Iris pigment epithelial cell (primary cell): ENCODE measurements around the gene SAFB2.
"Not testable (repeated sequence)": the region's sequence is repeated elsewhere in the genome, so short reads cannot be mapped to it uniquely, and the experiment has no call there.

Experiments
- DNase-seq: peaks from one replicate; pipeline ENCODE4 v3.0.0-alpha.2; 2011; ENCODE audit warnings: low read depth

SAFB2 gene

DNA sequence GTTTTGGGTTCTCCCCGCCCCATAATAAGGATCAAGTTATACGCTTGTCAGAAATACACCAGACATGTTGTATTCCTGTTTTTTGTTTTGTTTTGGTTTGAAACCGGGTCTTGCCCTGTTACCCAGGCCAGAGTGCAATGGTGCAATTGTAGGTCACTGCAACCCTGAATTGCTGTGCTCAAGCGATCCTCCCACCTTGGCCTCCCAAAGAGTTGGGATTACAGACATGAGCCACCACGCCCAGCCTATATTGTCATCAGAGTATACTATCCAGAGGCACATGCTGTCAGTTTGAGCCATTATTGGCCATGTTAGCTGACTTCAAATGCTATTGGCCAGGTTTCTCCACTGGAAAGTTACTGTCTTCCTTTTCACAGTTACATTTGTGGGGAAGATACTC, 10.1 kb upstream of the SAFB2 start:
- DNase-seq: no peak

DNA sequence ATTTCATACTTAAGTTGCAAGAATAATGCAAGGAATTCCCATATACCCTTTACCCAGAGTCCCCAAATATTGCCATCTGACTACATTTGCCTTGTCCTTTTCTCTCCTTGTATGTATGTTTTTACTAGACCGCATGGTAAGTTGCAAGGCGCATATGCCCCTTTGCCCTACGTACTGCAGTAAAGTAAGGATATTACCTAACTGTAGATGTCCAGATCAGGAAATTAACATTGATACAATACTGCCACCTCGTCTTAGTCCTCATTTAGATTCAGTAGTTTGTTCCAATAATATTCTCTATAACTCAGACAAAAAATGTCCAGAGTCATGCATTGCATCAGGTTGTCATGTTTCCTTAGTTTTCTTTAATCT, 9.7 kb upstream of the SAFB2 start:
- no peak for DNase-seq

DNA sequence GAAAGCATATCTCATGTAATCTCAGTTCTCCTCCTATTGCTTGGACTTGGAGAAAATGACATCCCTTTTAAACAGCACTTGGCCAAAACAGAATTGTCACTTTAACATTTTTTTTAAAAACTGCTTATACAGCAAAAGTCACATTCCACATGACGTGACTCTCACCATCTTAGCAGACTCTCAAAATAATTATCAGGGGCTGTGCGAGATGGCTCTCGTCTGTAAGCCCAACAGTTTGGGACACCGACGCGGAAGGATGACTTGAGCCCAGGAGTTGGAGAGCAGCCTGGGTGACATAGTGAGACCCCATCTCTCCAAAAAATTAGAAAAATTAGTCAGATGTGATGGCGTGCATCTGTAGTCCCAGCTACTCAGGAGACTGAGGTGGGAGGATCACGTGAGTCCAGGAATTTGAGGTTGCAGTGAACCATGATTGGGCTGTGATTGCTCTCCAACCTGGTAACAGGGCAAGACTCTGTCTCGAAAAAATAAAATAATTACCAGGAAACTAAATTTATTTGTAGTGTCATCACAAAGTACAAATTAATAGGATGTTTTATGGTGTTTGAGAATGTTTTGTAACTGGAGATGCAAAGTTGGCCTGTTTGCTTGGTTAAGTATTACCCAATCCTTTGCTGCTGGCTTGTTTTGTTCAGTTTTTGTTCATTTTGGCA, 9.1 kb upstream of the SAFB2 start:
- peak; percentile 32 for DNase-seq

DNA sequence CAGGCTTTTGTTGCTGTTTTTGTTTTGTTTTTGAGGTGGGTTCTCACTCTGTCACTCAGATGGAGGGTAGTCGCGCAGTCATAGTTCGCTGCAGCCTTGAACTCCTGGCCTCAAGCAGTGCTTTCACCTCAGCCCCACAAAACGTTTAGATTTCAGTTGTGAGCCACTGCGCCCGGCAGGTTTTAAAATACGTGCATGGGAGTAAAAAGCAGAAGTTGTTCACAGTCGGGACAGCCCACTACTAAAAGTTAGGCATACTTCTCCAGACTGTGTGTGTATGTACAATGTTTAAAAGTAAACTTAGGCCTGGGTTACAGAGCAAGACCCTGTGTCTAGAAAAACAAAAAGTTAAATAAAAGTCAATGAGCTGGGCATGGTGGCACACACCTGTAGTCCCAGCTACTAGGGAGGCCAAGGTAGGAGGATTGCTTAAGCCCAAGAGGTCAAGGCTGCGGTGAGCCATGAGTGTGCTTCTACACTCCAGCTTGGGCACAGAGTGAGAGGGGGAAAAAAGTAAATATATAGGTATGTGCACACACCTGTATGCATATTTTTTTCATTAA, 6.4 kb upstream of the SAFB2 start:
- no peak for DNase-seq

DNA sequence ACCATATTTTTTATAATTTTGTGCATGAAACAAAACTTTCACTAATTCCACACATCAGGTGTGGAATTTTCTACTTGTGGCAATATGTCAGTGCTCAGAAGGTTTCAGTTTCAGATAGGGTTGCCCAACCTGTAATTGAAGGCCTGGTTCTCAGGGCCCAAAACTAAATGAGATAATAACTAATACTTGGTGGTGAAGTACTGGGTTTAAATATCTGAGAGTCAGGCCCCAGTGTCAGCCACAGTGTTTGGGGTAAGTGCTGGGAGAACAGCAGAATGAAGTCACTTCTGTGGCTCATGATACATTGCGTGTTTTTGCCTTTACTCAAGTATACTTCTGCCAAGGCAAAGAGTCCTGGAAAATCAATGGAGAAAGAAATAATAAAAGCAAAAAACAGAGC, 5.9 kb upstream of the SAFB2 start:
- DNase-seq: peak; percentile 27

DNA sequence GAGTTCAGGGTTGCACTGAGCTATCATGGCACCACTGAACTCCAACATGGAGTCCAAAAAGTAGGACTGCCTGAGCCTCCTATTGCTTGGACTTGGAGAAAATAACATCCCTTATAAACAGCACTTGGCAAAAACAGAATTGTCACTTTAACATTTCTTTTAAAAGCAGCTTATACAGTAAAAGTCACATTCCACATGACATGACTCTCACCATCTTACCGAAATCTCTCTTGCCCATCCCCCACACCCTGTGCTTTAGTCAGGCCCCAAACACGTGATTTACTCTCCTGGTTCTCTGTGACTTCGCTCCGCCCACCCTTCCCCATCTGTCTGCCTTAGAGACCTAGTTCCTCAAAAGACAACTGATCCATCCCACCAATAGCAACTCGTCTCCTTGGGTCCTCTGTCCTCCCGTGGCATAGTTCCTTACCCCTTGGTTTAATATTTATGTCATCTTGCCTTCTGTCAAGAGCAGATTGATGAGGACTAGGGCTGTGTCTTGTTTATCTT, 4.9 kb upstream of the SAFB2 start:
- peak; percentile 25 for DNase-seq

DNA sequence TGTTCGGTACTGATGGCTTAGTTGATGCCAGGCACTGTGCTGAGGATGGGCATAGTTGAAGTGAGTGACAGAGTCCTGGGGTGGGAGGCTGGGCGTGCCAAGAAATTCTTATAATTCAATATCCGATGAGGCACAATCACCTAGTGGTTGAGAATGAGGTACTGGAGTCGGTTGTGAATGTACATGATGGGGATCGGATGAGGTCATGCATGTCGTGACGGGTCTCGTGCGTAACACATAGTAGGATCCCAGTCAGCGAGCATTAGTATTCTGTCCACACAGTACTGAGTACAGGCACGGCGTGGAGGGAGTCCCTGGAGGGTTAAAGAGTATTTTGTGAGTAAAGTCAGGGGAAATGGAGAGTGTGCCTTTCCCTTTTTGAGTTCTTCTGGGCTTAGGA, 3.1 kb upstream of the SAFB2 start:
- DNase-seq: no peak

DNA sequence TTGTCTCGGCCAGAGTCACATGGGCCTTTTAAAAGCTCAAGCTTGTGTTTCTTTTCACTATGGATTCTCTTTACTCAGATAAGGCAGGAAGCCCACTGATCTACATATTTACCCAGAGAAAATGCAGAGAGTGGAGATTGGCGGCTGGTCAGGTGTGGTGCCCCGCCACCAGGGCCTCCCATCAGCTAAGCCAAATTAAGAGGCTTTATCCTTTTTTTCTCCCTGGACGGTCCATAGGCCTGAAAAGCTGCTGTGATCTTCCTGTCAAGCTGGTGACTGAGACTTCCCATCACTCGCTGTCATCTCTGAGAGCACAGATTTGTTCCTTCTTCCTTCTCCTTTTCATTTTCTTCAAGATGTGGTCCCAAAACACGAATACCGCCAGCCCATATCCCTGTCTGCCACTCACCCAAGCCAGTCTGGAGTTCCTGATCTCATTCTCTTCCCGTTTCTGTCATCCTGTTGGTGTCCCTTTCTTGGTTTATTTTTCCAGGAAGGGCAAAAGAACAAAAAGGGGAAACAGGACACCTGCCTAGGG, 2.2 kb upstream of the SAFB2 start:
- DNase-seq: no peak

DNA sequence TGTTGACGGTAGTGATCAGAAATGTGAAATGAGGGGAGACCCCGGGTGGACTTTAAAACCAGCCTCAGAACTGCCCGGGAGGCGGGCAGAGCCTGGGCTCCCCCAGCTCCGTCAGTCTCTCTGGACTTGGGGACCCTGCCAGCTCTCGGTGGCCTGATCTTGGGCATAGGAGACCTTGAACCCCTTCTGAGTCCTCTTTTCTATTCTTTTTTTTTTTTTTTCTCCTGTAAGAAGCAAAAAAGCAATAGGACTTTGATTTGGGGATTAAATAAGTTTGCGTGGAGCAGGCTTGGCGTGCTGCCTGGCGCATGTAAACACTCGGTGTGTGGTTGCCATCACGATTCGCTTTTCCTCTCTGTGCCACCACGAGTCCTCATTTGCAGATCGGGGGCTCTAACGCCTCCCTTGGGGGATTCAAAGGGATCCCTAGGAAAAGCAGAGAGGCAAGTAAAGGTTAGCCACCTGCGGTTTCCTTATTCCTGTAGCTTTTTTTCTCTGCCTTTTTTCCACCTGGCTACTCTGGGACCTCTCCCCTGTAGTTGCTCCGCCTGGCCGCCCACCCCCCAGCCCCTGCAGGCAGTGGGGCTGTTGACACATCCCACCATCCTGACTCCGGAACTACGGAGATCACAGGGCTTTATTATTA, 1.6 kb upstream of the SAFB2 start:
- DNase-seq: peak; percentile 63

DNA sequence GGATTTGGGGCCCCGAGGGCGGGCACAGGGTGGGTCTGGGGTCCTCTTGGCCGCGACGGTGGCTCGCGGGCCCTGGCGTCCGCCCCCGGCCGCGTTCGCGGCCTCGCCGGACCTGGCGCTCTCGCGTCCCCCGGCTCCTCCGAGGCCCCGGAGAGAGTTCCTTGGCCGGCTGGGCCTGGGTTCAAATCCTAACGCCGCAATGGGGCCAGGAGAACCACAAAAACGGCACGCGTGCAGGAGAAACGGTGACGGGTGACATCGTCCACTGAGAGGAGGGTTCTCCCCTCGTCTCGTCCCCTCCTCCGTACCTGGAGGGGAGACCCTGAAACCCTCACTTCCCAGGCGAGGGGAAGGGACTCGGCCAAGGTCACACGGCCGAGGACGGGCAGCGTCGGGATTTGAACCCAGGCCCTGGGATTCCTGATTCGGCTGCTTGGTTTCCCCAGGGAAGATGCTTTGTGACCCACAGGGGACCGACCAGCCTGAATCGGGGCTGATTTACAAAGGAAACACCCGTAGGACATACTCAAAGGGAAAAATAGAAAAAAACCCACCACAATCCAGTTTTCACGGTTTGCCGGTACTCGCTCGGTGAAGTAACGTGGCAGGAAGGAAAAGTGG, 931 bp upstream of the SAFB2 start:
- DNase-seq: no peak

DNA sequence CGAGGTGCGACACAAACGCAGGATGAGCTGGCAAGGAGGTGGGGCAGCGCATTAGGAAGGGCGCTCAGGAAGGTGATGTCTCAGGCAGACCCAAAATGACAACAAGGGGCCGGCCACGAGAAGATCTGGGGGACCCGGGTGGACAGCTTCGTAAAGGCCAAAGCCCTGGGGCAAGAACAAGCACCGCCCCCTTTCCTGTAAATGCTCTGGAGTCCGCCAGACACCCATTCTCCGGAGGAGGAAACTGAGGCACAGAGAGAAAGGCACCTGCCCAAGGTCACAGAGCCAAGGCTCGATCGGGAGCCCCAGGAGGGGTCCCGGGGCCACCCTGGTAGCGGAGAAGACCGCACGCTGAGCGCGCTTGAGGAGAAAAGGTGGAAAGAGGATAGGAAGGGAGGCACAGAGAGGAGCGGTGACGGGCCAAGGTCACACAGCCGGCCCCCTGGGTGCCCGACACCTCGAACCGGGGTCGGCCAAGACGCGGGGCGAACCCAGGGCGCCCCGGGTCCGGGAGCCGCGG, 571 bp downstream of the SAFB2 start:
- DNase-seq: no peak

DNA sequence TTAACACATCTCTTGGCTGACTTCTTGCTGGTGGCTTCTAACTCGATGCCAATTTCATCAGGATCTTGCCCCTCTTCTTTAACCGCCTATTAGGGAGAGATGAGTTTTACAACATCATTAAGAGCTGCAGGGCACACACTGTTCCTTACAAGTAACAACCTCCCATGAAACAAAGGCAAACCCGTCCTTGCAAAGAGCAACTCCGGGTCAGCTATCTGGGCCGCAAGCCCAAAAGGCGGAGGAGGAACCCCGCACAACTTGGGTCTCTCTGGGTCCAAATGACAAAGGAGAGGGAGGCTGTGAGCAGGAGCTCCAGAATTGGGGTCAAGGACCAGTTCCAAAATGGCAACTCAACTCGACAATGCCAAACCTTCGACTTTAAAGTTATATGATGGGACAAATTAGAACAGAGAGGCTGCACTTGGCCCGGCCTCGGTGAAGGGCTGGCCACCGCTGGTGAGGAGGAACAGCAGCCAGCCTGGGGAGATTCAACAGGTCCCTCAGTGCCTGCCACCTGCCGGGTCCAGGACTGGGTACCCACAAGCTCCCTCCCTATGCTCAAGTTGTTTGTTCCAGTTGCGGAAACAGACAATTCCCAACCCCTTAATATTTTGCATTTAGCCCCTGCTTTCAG, 1.1 kb downstream of the SAFB2 start:
- no peak for DNase-seq

DNA sequence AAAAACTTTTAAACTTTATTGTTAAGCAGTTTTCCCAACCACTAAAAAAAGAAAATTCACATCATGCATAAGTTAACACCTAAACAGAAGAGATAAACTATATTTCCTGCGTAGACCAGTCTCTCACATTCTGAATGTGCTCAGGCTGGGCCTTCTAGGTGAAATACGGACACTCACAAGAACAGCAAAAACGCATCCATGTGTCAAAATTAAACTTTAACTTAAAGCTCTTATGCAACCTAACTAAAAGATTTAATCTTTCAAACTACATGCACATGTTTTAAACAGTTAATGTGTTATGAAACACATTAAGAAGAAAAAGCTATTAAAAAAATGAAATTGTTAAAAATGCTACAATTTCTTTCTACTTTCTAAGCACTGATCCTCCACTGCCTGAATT, 2.6 kb downstream of the SAFB2 start:
- no peak for DNase-seq

DNA sequence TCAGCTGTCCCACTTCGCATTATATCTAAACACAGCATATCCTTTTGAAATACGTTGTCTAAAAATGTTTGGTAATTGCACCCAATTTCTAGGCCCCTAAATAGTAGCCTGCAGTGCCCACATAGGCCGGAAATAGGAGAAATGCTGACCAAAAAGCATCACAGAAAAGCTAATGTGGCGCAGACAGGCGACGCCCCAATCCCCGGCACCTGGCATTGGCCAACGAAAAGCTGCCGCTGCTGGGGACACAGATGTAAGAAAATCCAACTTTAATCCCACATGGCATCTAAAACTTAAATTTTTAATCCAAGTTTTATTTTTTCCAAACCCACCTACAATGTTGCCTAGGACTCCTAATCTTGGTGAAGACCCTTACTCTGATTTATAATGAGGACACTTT, 4.0 kb downstream of the SAFB2 start:
- DNase-seq: no peak

DNA sequence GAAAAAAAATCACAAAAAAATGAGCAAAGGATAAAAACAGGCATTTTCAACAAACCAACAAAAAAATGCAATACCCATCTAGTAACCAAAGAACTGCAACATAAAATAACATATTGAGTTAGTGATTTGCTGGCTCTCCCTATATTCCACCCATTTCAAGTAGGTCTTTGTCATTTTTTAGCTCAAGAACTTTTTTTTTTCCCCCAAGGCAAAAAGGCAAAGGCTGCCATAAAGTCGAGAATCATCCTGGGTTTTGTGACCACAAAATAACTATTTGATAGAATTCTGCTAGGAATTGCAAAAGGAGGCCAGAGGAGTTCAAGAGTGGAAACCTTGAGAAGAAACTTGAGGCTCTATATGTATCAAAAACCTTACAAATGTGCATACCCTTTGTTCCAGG, 5.5 kb downstream of the SAFB2 start:
- DNase-seq: no peak

DNA sequence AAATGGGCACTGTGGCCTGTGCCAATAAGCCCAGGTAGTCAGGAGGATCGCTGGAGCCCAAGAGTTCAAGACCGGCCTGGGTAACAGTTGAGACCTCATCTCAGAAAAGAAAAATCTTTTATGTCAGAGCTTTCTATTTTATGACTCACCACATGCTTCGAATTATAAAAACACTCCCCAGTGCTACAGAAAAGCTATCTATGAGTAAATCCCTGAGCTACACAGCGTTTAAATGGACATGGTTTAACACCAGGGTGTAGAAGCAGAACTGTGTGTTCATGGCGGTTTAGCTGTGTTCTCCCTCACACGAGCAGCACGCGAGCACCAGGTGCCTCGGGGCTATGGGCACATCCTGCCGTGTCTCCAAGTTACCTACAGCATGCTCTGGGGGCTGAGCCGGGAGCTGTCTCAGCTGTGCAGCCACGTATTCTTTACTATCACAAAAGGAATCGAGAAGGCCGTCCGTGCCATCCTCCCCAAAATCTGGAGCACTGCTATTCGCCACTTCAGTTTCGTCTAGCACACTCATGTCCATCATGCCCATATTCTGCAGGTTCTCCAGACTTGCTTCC, 6.7 kb downstream of the SAFB2 start:
- peak; percentile 59 for DNase-seq

DNA sequence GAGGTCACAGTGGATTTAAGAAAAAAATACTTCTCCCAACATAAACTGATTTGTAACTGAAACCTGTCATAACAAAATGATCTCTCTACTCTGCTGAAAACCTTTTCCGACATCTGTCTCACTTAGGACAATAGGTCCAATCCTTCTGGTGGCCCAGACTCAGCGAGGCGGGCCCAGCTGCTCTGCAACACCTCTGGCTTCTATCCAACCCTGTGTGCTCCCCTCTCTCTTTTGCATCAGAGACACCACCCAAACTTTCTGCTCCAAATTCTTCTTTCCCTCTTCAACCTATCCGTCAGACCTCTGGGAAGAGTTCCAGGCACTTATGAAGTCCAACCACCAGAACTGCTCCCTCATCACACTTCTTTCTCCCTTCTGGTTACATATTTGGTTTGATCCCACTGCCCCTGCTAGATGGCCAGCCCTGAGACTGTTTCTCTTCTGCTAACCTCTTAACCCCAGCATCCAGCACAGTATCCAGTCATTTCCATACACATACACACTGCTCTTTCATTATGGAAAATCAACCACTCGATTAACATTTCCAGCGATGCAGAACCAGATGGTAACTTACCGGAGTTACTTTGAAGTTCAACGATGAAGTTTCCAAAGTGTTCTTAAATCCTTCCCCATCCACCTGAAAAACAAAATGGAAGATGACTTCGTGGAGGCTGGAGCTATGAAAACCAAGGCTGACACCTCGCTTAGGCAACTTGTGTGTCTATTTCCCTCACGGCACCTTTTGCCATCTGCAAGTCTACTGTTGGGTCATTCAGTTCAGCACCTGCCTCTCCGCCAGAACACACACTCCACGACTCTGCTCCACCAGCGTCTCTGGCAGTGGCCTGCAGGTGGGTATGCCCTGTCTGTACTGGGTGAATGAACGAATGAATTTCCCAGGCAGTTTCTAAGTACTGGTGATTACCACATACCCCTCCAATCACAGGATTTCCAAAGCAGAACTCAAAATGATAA, 9.4 kb downstream of the SAFB2 start:
- DNase-seq: no peak

DNA sequence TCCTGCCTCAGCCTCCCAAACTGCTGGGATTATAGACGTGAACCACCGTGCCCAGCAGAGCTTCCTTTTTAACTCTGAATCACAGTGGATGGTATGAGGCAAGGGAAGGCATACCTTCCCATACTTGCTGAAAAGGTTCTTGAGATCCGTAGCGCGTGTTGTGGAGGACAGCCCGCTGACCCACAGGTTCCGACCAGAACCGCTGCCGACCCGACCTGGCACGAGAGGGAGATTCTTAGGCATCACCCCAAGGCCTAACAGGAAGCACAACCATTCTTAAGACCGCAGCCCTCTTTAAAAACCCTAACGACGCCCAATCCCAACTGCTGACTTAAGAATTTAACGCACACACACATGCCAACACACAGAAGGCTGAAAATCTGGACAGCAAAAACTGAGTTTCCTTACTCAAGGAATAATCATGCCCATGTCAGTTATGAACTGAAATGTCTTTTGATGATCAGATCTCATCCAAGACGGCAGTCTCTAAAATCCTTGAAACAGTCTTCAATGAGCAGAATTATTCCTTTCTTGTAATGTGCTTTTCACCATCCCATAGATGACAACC, 12.6 kb downstream of the SAFB2 start:
- DNase-seq: no peak

DNA sequence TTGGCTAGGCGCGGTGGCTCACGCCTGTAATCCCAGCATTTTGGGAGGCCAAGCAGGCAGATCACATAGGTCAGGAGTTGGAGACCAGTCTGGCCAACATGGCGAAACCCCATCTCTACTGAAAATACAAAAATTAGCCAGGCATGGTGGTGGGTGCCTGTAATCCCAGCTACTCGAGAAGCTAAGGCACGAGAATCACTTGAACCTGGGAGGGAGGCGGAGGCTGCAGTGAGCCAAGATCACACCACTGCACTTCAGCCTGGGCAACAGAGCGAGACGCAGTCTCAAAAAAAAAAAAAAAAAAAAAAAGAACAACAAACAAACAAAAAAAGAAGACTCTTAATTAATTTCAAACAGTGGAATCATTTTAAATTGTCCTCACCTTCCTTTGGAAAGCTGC, 13.8 kb downstream of the SAFB2 start:
- DNase-seq: not testable (repeated sequence)

DNA sequence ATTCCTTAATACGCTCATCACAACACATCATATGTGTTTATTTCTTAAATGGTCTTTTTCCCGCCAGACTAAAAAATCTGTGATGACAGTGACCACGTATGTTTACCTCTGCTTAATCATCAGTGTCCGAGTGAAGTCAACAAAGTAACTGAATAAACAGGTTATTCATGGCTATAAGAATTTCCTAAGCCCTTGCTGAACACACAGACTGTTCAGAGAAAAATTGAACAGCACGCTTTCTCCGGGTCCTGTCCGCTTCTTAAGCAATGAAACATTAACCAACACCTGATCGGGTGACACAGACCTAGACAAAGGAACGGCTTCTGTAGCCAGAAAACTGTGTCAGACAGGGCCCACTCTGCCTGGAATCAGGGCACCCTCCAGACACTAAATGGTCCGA, 14.3 kb downstream of the SAFB2 start:
- DNase-seq: no peak
